Sigmoid colon (tissue), 7 donors: ENCODE measurements around the gene TBX15. TPM values are rescaled to one million over a fixed set of nuclear protein-coding genes. Genes with fewer than 3 reads are reported as not detected.

Experiments
- DNase-seq: peaks from one replicate; pipeline ENCODE4 v3.0.0-alpha.2; 2019
- H3K27ac ChIP-seq, 4 donors: fragments of 200-600 bp; sonication (generic); one replicate each; pipeline ENCODE4 v1.5.1; 2016 to 2019; ENCODE audit warnings: mild to moderate bottlenecking in 1 of 4
- H3K27me3 ChIP-seq, 3 donors: fragments of 200-600 bp; sonication (generic); one replicate each; pipeline ENCODE4 v1.5.1; 2019; ENCODE audit warnings: mild to moderate bottlenecking in 1 of 3
- H3K36me3 ChIP-seq, 4 donors: fragments of 200-600 bp; sonication (generic); one replicate each; pipeline ENCODE4 v1.5.1; 2016 to 2019
- H3K4me1 ChIP-seq, 4 donors: fragments of 200-600 bp; sonication (generic); one replicate each; pipeline ENCODE4 v1.5.1; 2017 to 2019
- H3K4me3 ChIP-seq, 4 donors: fragments of 200-600 bp; sonication (generic); one replicate each; pipeline ENCODE4 v1.5.1; 2017 to 2019; ENCODE audit warnings: mild to moderate bottlenecking in 2 of 4, moderate library complexity in 1 of 4
- H3K9me3 ChIP-seq, 4 donors: fragments of 200-600 bp in 3 of 4; sonication (generic) in 3 of 4; one replicate each; pipeline versions ENCODE4 v1.5.1 to v1.6.1; 2013 to 2019
- CTCF ChIP-seq, 4 experiments: fragments of 450-650 bp in 3 of 4; fragments of 200-600 bp in 1 of 4; IDR thresholded peaks; one replicate each; pipeline ENCODE4 v1.5.1; 2016 to 2019; ENCODE audit warnings: antibody characterized with exemption in 4 of 4, mild to moderate bottlenecking in 3 of 4, moderate library complexity in 2 of 4
- EP300 ChIP-seq, 4 donors: sonication (generic); formaldehyde crosslinking; IDR thresholded peaks; one replicate each; pipeline ENCODE4 v1.6.1; 2017; ENCODE audit warnings: antibody characterized with exemption in 4 of 4
- POLR2A ChIP-seq, 2 donors: fragments of 450-650 bp; IDR thresholded peaks; one replicate each; pipeline ENCODE4 v1.6.1; 2016; ENCODE audit warnings: antibody characterized with exemption in 2 of 2, mild to moderate bottlenecking in 2 of 2, moderate library complexity in 2 of 2
- POLR2AphosphoS5 ChIP-seq, 4 donors: sonication (generic); formaldehyde crosslinking; IDR thresholded peaks; one replicate each; pipeline ENCODE4 v1.6.1; 2017; ENCODE audit warnings: antibody characterized with exemption in 4 of 4
- WGBS, 2 donors: extraction: QIAGEN DNeasy Blood & Tissue Kit; methylation state at CpG; one replicate each; pipeline ENCODE4 v1.1.7; 2013; 5-methylcytosine and 5-hydroxymethylcytosine counted together
- intact Hi-C: fragments of 100-400 bp; cut with DNase I; formaldehyde crosslinking; loops from one replicate; pipeline ENCODE4 v1.15.1; 2023
- polyA plus RNA-seq, 3 donors: library from polyadenylated mRNA; stranded (reverse); fragments of 200-250 nt; gene quantifications; one replicate each; pipeline ENCODE4 v1.2.3, GENCODE V29; 2013
- total RNA-seq, 4 donors: library from RNA; depleted of rRNA; stranded (reverse); fragments of >200 nt; gene quantifications; one replicate each; pipeline ENCODE4 v1.1.0, GENCODE V29; 2016
- donor health status: healthy with polysubstance abuse.
- donor health status: Bipolar disorder and iron deficiency.
- donor health status: healthy.

Gene TBX15
- total and polyA plus RNA-seq, 7 donors = under 0.01 to 0.28 (median 0.03) TPM; not detected in 2

- no peaks in the 10 kb centered on the region for H3K27me3 ChIP-seq
- intact Hi-C loops = no loop called here
- no peaks in the 10 kb centered on the region for H3K36me3 ChIP-seq
- no peak overlapping the region for H3K27ac ChIP-seq
- 81 to 93% methylated on average over 3 of the region's 3 CpGs for WGBS, 2 donors
- no peaks in the 10 kb centered on the region for H3K9me3 ChIP-seq
- DNase-seq = no peak
- no peak overlapping the region for H3K4me3 ChIP-seq
- TF ChIP-seq EP300 (IDR thresholded peaks at IDR 0.05) = no peak
- no peak for TF ChIP-seq POLR2AphosphoS5 (IDR thresholded peaks at IDR 0.05)
- TF ChIP-seq POLR2A (IDR thresholded peaks at IDR 0.05) = no peak
- TF ChIP-seq CTCF (IDR thresholded peaks at IDR 0.05) = no peak
- no peaks in the 10 kb centered on the region for H3K4me1 ChIP-seq
Observed at GRCh38 chr1:118894836-118895235, 93.3 kb downstream of the TBX15 start.

GRCh38 chr1:118890851-118891384, 97.2 kb downstream of the TBX15 start:
- WGBS, 2 donors = 66 to 82% methylated on average over 5 of the region's 5 CpGs
- H3K27me3 ChIP-seq = no peaks in the 10 kb centered on the region
- no peaks in the 10 kb centered on the region for H3K36me3 ChIP-seq
- intact Hi-C loops = no loop called here
- DNase-seq = no peak
- TF ChIP-seq POLR2AphosphoS5 (IDR thresholded peaks at IDR 0.05) = no peak
- no peak for TF ChIP-seq EP300 (IDR thresholded peaks at IDR 0.05)
- no peak for TF ChIP-seq CTCF (IDR thresholded peaks at IDR 0.05)
- no peak for TF ChIP-seq POLR2A (IDR thresholded peaks at IDR 0.05)
- H3K4me3 ChIP-seq = no peak overlapping the region
- H3K9me3 ChIP-seq = no peaks in the 10 kb centered on the region
- no peaks in the 10 kb centered on the region for H3K4me1 ChIP-seq
- no peak overlapping the region for H3K27ac ChIP-seq

- Histone ChIP-seq H3K36me3 (no peaks in the 10 kb centered on the region), H3K27ac (no peak overlapping the region), H3K27me3 (no peaks in the 10 kb centered on the region), H3K4me1 (no peaks in the 10 kb centered on the region), H3K9me3 (no peaks in the 10 kb centered on the region), H3K4me3 (no peak overlapping the region)
- 79 to 89% methylated on average over 4 of the region's 4 CpGs for WGBS, 2 donors
- DNase-seq = no peak
- intact Hi-C loops = no loop called here
- TF ChIP-seq POLR2AphosphoS5 (IDR thresholded peaks at IDR 0.05) = no peak
- no peak for TF ChIP-seq CTCF (IDR thresholded peaks at IDR 0.05)
- TF ChIP-seq EP300 (IDR thresholded peaks at IDR 0.05) = no peak
- TF ChIP-seq POLR2A (IDR thresholded peaks at IDR 0.05) = no peak
Observed at GRCh38 chr1:118884946-118885345, 103.2 kb downstream of the TBX15 start.

- no peaks in the 10 kb centered on the region for H3K9me3 ChIP-seq
- no peaks in the 10 kb centered on the region for H3K4me1 ChIP-seq
- WGBS, 2 donors = 69 to 79% methylated on average over 2 of the region's 2 CpGs
- TF ChIP-seq POLR2AphosphoS5 (IDR thresholded peaks at IDR 0.05) = no peak
- no peak for TF ChIP-seq CTCF (IDR thresholded peaks at IDR 0.05)
- no peak overlapping the region for H3K4me3 ChIP-seq
- intact Hi-C loops = no loop called here
- no peaks in the 10 kb centered on the region for H3K27me3 ChIP-seq
- H3K36me3 ChIP-seq = no peaks in the 10 kb centered on the region
- DNase-seq = no peak
- H3K27ac ChIP-seq = no peak overlapping the region
Observed at GRCh38 chr1:118881751-118882150, 106.4 kb downstream of the TBX15 start.

GRCh38 chr1:118878661-118879060, 109.5 kb downstream of the TBX15 start:
- H3K4me3 ChIP-seq = no peak overlapping the region
- no peak overlapping the region for H3K27ac ChIP-seq
- DNase-seq = no peak
- H3K4me1 ChIP-seq = no peaks in the 10 kb centered on the region
- H3K27me3 ChIP-seq = no peaks in the 10 kb centered on the region
- WGBS, 2 donors = 24 to 46% methylated on average over 4 of the region's 4 CpGs
- intact Hi-C loops = no loop called here
- TF ChIP-seq EP300 (IDR thresholded peaks at IDR 0.05) (no peak), POLR2A (IDR thresholded peaks at IDR 0.05) (no peak), POLR2AphosphoS5 (IDR thresholded peaks at IDR 0.05) (no peak), CTCF (IDR thresholded peaks at IDR 0.05) (no peak)
- no peaks in the 10 kb centered on the region for H3K36me3 ChIP-seq
- no peaks in the 10 kb centered on the region for H3K9me3 ChIP-seq
